Calu3 (cell line): ENCODE results near the gene CAP2. TPM values are rescaled to one million over a fixed set of nuclear protein-coding genes. Genes with fewer than 3 reads are reported as not detected.

ENCODE experiments used
- BruUV-seq: library from RNA; stranded (reverse); fragments of 400-500 nt; replicated peaks from 2 replicates; lab custom pipeline; 2021; lab: Mats Ljungman, UMichigan
- CTCF ChIA-PET: fragments of 300-600 bp; sonication (Branson Sonifier 250); formaldehyde crosslinking; loops from one replicate; lab custom pipeline; 2022; ENCODE audit warnings: antibody characterized with exemption; lab: Charles Lee
- DNase-seq: peaks from one replicate; pipeline ENCODE4 v3.0.0; 2022
- H3K27ac Mint-ChIP-seq: one replicate; pipeline ENCODE4 v1.8.0; 2022; ENCODE audit warnings: mixed read lengths; ENCODE audit not compliant: unreplicated experiment
- H3K27me3 Mint-ChIP-seq: one replicate; pipeline ENCODE4 v1.8.0; 2022; ENCODE audit warnings: mixed read lengths; ENCODE audit not compliant: unreplicated experiment
- H3K36me3 Mint-ChIP-seq: one replicate; pipeline ENCODE4 v1.8.0; 2022; ENCODE audit warnings: mild to moderate bottlenecking, moderate library complexity, mixed read lengths; ENCODE audit not compliant: insufficient read depth, unreplicated experiment
- H3K4me1 Mint-ChIP-seq: one replicate; pipeline ENCODE4 v1.8.0; 2022; ENCODE audit warnings: mild to moderate bottlenecking, low read depth, mixed read lengths; ENCODE audit not compliant: unreplicated experiment
- H3K4me3 Mint-ChIP-seq: one replicate; pipeline ENCODE4 v1.8.0; 2022; ENCODE audit warnings: mild to moderate bottlenecking, low read depth, moderate library complexity, mixed read lengths; ENCODE audit not compliant: unreplicated experiment
- H3K9me3 Mint-ChIP-seq: one replicate; pipeline ENCODE4 v1.8.0; 2022; ENCODE audit warnings: low read depth, mixed read lengths; ENCODE audit not compliant: unreplicated experiment
- intact Hi-C: fragments of 100-400 bp; cut with micrococcal nuclease; formaldehyde crosslinking; loops from one replicate; pipeline ENCODE4 v1.10.0; 2022; ENCODE audit not compliant: unreplicated experiment
- total RNA-seq: library from RNA; stranded (reverse); gene quantifications from 2 replicates; pipeline ENCODE4 v1.2.3, GENCODE V29; 2022
- TF ChIP-seq, protein P1 (sequence below): fragments of 200-600 bp; IDR thresholded peaks from one replicate; pipeline ENCODE4 v1.8.0; 2022; ENCODE audit warnings: antibody characterized with exemption; ENCODE audit not compliant: unreplicated experiment

Gene CAP2
- total RNA-seq, 1 experiment from 2014 or later, result 15.7 TPM

- TF ChIP-seq, protein P1, sequence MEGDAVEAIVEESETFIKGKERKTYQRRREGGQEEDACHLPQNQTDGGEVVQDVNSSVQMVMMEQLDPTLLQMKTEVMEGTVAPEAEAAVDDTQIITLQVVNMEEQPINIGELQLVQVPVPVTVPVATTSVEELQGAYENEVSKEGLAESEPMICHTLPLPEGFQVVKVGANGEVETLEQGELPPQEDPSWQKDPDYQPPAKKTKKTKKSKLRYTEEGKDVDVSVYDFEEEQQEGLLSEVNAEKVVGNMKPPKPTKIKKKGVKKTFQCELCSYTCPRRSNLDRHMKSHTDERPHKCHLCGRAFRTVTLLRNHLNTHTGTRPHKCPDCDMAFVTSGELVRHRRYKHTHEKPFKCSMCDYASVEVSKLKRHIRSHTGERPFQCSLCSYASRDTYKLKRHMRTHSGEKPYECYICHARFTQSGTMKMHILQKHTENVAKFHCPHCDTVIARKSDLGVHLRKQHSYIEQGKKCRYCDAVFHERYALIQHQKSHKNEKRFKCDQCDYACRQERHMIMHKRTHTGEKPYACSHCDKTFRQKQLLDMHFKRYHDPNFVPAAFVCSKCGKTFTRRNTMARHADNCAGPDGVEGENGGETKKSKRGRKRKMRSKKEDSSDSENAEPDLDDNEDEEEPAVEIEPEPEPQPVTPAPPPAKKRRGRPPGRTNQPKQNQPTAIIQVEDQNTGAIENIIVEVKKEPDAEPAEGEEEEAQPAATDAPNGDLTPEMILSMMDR, result no peak
- Mint-ChIP-seq H3K36me3 (no peaks in the 10 kb centered on the region), H3K27ac (no peak overlapping the region), H3K27me3 (no peaks in the 10 kb centered on the region), H3K4me1 (no peaks in the 10 kb centered on the region), H3K9me3 (no peaks in the 10 kb centered on the region), H3K4me3 (no peak overlapping the region)
- no peak for DNase-seq
- intact Hi-C loops, result no loop called here
- CTCF ChIA-PET, result no interaction called here
- BruUV-seq, result no TSS peak
These were observed 54.8 kb downstream of the CAP2 start for GRCh38 chr6:17448165-17448564.

GRCh38 chr6:17450397-17450796 is 57.0 kb downstream of the CAP2 start:
- no TSS peak for BruUV-seq
- H3K36me3 Mint-ChIP-seq, result no peaks in the 10 kb centered on the region
- H3K27me3 Mint-ChIP-seq, result no peaks in the 10 kb centered on the region
- TF ChIP-seq, protein P1, result no peak
- H3K4me3 Mint-ChIP-seq, result no peak overlapping the region
- no peaks in the 10 kb centered on the region for H3K4me1 Mint-ChIP-seq
- CTCF ChIA-PET, result no interaction called here
- H3K27ac Mint-ChIP-seq, result no peak overlapping the region
- no peak for DNase-seq
- no peaks in the 10 kb centered on the region for H3K9me3 Mint-ChIP-seq
- intact Hi-C loops, result no loop called here

DNA sequence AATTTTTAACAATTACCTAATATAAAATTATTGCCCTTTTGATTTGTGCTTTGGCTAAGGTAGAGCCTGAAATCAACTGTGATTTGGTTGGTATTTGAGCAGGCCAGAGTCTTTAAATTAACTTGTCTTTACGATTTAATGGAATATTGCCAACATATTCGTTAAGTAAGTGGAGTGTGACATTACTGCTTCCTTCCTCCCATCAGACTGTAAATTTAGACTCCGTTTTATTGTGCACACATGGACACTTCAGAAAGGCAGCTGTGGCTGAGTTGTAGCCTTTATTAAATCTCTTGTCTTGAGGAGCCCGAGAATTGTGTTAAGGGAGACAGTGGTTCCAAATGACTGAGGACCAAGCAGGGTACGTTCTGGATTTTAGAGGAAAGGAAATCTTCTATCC is 57.4 kb downstream of the CAP2 start:
- no peak overlapping the region for H3K4me3 Mint-ChIP-seq
- no peaks in the 10 kb centered on the region for H3K4me1 Mint-ChIP-seq
- no peak overlapping the region for H3K27ac Mint-ChIP-seq
- no peaks in the 10 kb centered on the region for H3K36me3 Mint-ChIP-seq
- DNase-seq, result no peak
- no peaks in the 10 kb centered on the region for H3K9me3 Mint-ChIP-seq
- no peaks in the 10 kb centered on the region for H3K27me3 Mint-ChIP-seq
- TF ChIP-seq, protein P1, result no peak
- CTCF ChIA-PET, result no interaction called here
- intact Hi-C loops, result no loop called here
- no TSS peak for BruUV-seq

- Mint-ChIP-seq H3K9me3 (no peaks in the 10 kb centered on the region), H3K27ac (no peak overlapping the region), H3K27me3 (no peaks in the 10 kb centered on the region), H3K4me3 (no peak overlapping the region), H3K4me1 (no peaks in the 10 kb centered on the region), H3K36me3 (no peaks in the 10 kb centered on the region)
- TF ChIP-seq, protein P1, result no peak
- intact Hi-C loops, result no loop called here
- DNase-seq, result no peak
- BruUV-seq, result no TSS peak
- CTCF ChIA-PET, result no interaction called here
These were observed 58.7 kb downstream of the CAP2 start for GRCh38 chr6:17452096-17452495.
